Measurements from ENCODE around the gene WNT4. TPM values are rescaled to one million over a fixed set of nuclear protein-coding genes. Genes with fewer than 3 reads are reported as not detected.
"Not testable (repeated sequence)": the region's sequence is repeated elsewhere in the genome, so short reads cannot be mapped to it uniquely, and the experiment has no call there.

The WNT4 gene
- polyA plus RNA-seq, 3 donors = 0.24 to 1.0 (median 0.45) TPM

DNA sequence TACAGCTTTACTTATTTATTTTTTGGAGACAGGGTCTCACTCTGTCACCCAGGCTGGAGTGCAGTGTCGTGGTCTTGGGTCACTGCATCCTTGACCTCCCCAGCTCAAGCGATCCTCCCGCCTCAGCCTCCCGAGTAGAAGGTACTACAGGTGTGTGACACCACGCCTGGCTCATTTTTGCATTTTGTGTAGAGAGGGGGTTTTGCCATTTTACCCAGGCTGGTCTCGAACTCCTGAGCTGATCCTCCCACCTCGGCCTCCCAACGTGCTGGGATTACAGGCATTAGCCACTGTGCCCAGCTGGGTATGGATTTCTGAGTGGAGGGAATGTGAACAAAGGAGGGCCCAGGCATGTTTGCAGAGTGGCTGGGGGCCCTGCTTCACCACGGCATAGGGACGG is 44.1 kb downstream of the WNT4 start:
- H3K27ac ChIP-seq (ENCODE audit: low read depth, low read length) = no peak overlapping the region
- 90 to 97% (median 97%) methylated on average over 10 of the region's 10 CpGs for WGBS, 3 donors

DNA sequence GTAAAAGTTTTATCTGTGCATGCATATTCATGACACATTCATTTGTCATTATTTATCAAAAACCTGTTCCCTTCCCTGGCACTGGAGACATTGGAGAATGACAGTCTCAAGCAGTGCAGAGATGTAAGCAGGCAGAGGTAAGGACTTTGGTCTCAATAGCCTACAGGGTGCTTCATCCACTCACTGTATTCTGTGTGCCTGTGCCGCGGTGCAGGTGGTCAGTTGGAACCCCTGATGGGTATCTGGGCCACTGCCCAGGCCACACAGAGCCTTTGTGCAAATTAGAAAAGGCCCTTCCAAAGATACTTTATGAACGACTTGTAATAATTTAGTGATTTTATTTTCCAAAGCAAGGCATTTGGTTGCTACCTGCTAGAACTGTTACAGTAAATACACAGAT is 46.4 kb downstream of the WNT4 start:
- no peak overlapping the region for H3K27ac ChIP-seq (ENCODE audit: low read depth, low read length)
- 79 to 90% (median 86%) methylated on average over 3 of the region's 3 CpGs for WGBS, 3 donors

DNA sequence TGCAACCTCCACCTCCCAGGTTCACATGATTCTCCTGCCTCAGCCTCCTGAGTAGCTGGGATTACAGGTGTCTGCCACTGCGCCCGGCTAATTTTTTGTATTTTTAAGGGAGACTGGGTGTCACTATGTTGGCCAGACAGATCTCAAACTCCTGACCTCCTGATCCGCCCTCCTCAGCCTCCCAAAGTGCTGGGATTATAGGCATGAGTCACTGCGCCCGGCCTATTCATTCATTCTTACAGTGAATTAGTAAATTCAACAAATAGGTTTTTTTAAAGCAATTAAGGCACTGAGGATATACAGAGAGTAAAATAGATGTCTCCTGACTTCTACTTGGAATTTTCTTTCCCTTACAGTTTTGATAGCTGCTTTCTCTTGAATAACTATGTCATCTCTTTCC is 46.9 kb downstream of the WNT4 start:
- H3K27ac ChIP-seq (ENCODE audit: low read depth, low read length) = no peak overlapping the region
- 91 to 94% (median 91%) methylated on average over 5 of the region's 5 CpGs for WGBS, 3 donors

DNA sequence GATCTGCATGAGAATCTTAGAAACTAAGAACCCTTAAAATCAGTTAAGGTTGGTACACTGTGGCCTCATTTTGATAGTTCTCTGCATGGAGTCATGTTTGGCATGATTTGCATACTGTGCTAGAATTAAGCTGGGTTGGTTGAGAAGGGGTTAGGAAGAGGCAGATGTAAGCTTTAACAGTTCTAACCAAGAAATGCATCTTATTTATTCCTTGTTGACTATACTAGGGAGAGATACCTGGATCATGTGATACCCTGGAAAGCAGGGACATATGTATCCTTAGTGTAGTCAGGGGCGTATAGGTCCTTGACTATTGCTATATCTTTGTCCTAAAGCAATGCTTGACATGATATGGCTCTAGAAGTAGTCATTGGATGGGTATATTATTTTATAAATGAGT is 49.4 kb downstream of the WNT4 start:
- no peak overlapping the region for H3K27ac ChIP-seq (ENCODE audit: low read depth, low read length)
- WGBS, 3 donors = 88 to 94% (median 93%) methylated on average over 1 of the region's 1 CpG

DNA sequence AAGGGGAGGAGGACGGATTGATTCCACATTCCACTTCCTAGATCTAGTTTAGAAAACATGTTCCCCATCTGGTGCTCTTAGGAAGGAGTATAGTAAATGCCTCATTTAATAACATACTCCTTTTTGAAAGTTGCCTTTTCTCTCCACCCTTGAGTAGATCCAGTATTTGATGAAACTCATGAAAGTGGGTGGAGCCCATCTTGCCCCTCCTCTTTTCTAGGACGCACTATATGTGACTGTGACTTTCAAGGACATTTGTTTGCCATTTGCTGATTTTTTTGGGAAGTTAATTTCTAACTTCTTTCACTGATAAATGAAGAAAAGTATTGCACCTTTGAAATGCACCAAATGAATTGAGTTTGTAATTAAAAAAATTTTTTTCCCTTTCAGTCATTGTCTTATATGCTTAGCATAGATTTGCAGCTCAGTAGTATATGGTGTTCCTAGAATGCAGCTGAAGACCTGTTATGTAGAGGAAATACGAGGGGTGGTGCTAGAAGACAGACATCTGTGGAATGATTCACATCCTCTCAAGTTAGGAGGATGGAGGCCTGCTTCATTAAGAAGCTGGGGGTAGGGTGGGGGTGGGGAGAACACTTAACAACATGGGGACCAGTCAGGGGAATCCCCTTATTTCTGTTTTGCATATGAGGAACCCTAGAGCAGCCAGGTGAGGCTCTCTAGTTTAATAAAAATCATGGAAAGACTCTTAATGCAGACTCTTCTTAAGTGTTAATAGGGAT is 50.7 kb downstream of the WNT4 start:
- 45 to 74% (median 50%) methylated on average over 2 of the region's 3 CpGs for WGBS, 3 donors

DNA sequence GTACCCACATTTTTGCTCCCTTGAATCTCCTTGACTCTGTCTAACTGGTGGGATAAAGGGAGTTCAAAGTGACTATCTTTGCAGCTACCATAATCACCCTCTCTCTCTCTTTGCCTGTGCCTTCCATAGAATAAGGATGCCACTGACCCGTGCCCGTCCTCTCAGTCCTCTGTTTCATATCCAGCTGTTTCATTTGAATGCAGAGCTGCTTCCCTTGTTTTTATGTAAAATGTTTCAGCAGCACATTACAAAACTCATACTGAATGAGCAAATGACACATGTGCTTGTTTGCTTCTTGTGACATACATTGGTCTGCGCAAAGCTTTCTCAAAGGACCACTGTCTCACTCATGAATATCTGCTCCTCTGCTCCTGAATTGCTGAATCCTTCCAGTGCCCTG is 52.0 kb downstream of the WNT4 start:
- 49 to 86% (median 60%) methylated on average over 3 of the region's 3 CpGs for WGBS, 3 donors
- H3K27ac ChIP-seq (ENCODE audit: low read depth, low read length) = no peak overlapping the region

More for the DNA sequence above, 50.7 kb downstream of the WNT4 start:
- not testable (repeated sequence) for H3K27ac ChIP-seq (ENCODE audit: low read depth, low read length)

DNA sequence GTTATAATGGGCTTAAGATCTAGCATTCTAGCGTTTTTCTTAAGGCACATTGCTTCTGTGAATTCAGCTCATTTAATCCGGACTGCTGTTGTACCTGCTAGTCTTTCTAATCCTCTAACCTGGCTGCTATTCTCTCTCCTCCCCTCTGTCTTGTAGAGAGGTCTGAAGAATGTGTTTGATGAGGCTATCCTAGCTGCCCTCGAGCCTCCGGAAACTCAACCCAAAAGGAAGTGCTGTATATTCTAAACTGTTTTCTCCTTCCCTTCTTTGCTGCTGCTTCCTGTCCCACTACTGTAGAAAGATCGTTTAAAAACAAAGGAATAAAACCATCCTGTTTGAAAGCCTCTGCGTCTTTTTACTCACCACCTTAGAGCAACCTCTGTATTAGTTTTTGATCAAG is 53.1 kb downstream of the WNT4 start:
- no peak overlapping the region for H3K27ac ChIP-seq (ENCODE audit: low read depth, low read length)
- WGBS, 3 donors = 10 to 42% (median 11%) methylated on average over 6 of the region's 6 CpGs

DNA sequence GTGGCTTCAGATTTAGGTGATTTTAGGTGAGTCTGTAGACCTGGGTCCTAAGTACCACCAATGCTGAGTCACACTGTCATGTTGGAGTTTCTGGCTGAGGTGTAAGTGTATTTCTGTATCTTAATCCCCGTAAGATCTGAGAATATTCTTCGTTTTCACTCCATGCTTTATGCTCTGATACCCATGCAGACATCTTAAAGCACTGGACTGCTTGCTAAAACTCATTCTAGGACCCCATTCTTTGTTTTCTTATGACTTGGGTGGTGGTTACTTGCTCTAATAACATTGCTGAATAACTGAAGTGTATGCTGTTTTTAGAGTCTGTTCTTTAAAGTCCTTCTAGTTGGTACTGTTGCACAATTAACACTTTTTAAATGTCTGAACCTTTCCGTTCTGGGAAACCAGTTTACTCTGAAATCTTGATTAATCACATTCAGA is 53.7 kb downstream of the WNT4 start:
- H3K27ac ChIP-seq (ENCODE audit: low read depth, low read length) = no peak overlapping the region
- 45 to 50% (median 46%) methylated on average over 3 of the region's 3 CpGs for WGBS, 3 donors

DNA sequence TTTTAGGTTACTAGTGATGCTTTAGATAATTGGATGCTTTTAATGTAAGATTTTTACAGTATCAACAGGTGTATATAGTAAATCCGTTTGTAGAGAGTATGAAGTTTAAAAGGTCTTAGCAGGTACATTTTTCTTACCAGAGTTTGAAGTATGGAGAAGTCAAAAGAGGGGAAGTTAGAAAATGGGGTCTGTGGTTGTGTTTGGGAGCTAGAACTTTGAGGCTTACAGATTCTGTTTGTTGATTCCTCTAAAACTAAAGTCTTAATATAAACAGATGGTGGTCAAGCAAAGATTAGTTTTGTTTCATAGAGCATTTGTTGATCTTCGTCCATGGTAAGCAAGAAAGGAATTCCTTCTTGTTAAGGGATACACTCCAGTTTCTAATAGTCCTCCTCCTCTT is 54.6 kb downstream of the WNT4 start:
- 35 to 53% (median 52%) methylated on average over 2 of the region's 2 CpGs for WGBS, 3 donors
- no peak overlapping the region for H3K27ac ChIP-seq (ENCODE audit: low read depth, low read length)

DNA sequence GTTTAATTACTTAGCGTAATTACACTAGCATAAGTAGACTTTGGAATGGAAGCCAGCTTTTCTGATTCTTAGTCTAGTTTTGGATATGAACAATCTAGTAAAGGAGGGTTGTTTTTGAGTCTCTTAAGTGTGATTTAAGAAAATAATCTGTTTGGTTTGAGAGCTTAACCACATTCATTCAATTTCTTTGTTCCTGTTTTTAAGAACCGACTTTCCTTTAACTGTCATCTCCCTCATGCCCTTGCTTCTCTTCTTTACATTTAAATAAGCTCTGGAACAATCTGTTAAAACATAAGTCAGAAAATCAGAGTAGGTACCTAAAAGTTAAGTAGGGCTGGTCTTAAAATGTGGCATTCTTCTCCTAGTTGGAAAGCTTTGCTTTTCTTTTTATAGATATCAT is 62.7 kb downstream of the WNT4 start:
- no peak overlapping the region for H3K27ac ChIP-seq (ENCODE audit: low read depth, low read length)
- WGBS, 3 donors = 72 to 88% (median 77%) methylated on average over 2 of the region's 2 CpGs

DNA sequence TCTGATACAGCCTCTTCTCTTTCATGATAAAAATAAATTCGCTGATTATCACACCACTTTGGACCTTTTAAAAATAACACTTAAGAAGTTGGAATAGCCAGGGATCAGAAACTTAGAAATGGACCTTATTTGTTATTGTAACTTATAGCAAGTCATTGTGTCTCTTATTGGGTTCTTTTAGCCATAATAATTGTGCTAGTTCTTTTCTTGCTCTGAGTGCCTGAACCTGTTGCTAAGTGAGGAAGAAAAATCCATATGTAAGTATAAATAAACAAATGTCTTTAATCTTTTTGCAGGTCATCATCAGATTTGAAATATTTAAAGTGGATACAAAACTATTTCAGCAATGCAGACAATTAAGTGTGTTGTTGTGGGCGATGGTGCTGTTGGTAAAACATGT is 64.8 kb downstream of the WNT4 start:
- H3K27ac ChIP-seq (ENCODE audit: low read depth, low read length) = no peak overlapping the region
- 81 to 92% (median 82%) methylated on average over 2 of the region's 2 CpGs for WGBS, 3 donors

DNA sequence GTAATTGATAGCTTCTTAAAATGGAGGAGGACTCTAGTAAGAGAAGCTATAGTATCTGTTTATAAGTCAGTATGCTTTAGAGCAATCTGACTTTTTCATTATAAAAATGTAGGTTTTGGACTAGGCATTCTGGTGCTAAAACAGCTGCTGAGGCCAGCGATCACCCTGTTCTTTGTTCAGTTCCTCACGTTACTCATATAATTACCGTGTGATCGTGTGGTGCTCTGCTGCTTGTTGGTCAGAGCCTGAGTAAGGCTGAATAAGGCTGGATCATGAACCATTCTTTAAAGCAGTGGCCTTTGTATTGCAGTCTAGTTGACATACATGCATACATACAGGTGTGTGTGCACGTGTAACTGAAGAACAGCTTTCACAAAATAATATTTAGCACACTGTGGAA is 65.2 kb downstream of the WNT4 start:
- 30 to 31% (median 31%) methylated on average over 5 of the region's 5 CpGs for WGBS, 3 donors
- no peak overlapping the region for H3K27ac ChIP-seq (ENCODE audit: low read depth, low read length)

DNA sequence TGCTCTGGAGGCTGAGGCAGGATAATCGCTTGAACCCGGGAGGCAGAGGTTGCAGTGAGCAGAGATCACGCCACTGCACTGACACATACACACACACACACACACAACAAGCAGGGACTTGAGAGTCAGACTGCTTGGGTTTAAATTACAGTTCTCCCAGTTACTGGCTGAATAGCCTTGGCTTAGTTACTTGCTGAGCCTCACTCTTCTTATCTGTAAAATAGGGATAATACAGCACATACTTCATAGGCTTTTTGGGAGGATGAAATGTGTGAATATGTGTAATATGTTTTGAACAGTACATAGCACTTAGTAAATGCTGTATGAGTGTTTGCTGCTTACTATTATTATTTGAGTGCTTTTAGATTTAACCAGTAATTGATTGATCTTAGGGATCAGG is 66.6 kb downstream of the WNT4 start:
- no peak overlapping the region for H3K27ac ChIP-seq (ENCODE audit: low read depth, low read length)

DNA sequence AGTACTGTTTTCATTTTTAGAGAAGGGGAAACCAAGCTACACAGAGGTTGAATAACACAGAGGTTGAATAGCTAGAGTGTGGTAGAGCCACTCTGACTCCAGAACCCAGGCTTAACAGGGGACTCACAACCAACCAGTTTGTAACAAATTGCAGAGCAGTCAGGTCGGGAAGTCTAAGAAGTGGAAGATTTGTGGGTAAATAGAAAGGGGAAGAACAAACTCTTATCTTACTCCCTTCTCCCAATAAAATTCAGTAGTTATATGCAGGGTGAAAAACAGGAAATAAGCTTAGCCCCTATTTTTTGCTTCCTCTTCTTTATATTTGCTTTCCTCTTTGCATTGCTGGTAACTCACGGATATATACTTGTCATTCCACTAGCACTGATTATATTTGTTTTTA is 67.2 kb downstream of the WNT4 start:
- no peak overlapping the region for H3K27ac ChIP-seq (ENCODE audit: low read depth, low read length)
- 20 to 38% (median 30%) methylated on average over 2 of the region's 2 CpGs for WGBS, 3 donors

More for the DNA sequence above, 66.6 kb downstream of the WNT4 start:
- 81 to 94% (median 90%) methylated on average over 3 of the region's 3 CpGs for WGBS, 3 donors

DNA sequence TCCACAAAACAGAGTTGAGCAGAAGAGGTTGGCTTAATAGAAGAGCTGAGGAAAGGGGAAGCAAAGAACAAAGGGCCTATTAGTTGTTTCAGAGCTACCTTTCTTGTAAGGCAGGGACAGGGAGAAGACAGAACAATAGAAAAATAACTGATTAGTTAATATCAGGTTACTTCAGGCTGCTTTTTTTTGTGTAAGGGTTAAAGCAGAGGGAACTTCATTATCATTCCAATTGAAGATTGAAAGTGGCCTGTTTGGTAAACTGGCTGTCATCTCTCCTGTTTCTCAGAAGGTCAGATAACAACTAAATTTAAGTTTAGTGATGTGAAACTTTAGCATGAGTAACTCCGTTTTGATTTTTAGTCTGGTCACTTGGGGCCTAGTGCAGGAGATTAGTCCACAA is 68.1 kb downstream of the WNT4 start:
- no peak overlapping the region for H3K27ac ChIP-seq (ENCODE audit: low read depth, low read length)
- WGBS, 3 donors = 13 to 18% (median 15%) methylated on average over 1 of the region's 1 CpG

DNA sequence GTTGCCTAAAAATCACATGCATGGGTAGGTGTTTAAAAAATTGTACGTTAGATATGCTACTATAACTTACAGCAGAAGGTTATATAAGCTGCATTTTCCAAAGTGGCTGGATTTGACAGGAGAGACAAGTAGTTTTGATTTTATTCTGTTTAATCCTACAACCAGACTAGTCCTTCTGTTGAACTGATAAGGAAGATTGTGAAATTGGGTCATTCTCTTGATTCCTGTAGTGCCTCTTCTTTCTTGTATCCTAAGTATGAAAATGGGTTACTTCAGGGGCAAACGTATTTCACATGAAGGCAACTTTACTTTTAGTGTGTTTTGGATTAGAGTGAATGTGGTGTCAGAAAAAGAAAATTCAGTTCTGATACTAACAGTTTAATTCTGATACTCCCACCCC is 71.4 kb downstream of the WNT4 start:
- WGBS, 3 donors = 55 to 75% (median 56%) methylated on average over 2 of the region's 2 CpGs

More for the DNA sequence above, 71.4 kb downstream of the WNT4 start:
- no peak overlapping the region for H3K27ac ChIP-seq (ENCODE audit: low read depth, low read length)

Other genes starting within 250 kb of the WNT4 start
- gene HSPG2, start 205.8 kb downstream of the WNT4 start, polyA plus RNA-seq = 100 to 1,000 TPM in 2 of 3 donors, 10 to 100 TPM in 1; 34.7 to 225 (median 214) TPM
- over 10,000 TPM in 1 of 3 donors, 1 to 10 TPM in 2; 1.2 to 11,522 (median 8.1) TPM for gene CELA3B, start 166.1 kb downstream of the WNT4 start, polyA plus RNA-seq
- gene CELA3A, start 141.4 kb downstream of the WNT4 start, polyA plus RNA-seq = over 10,000 TPM in 1 of 3 donors, 10 to 100 TPM in 1, 1 to 10 TPM in 1; 5.3 to 36,211 (median 17.7) TPM
- 100 to 1,000 TPM in 2 of 3 donors, 10 to 100 TPM in 1; 55.3 to 184 (median 159) TPM for gene CDC42, start 90.4 kb downstream of the WNT4 start, polyA plus RNA-seq